ENCODE results near the gene ADAMTSL3.
A peak's percentile ranks its signal among the peaks of the same experiment; 100 is the strongest.
"Not testable (repeated sequence)": the region's sequence is repeated elsewhere in the genome, so short reads cannot be mapped to it uniquely, and the experiment has no call there.

The ADAMTSL3 gene

GRCh38 chr15:84023636-84024035, 369.7 kb downstream of the ADAMTSL3 start:
- DNase-seq (ENCODE audit: low read depth in 3 of 3) = no peak

- DNase-seq (ENCODE audit: low read depth in 3 of 3) = no peak
These were observed 380.1 kb downstream of the ADAMTSL3 start for GRCh38 chr15:84033793-84034553.

GRCh38 chr15:84034578-84035398, 380.9 kb downstream of the ADAMTSL3 start:
- no peak for DNase-seq (ENCODE audit: low read depth in 3 of 3)

- no peak for DNase-seq (ENCODE audit: low read depth in 3 of 3)
These were observed 381.5 kb downstream of the ADAMTSL3 start for GRCh38 chr15:84035399-84035766.

- DNase-seq (ENCODE audit: low read depth in 3 of 3) = no peak
These were observed 383.4 kb downstream of the ADAMTSL3 start for GRCh38 chr15:84037301-84037700.

- not testable (repeated sequence) for DNase-seq (ENCODE audit: low read depth in 3 of 3)
These were observed 388.6 kb downstream of the ADAMTSL3 start for GRCh38 chr15:84042434-84043056.

- no peak for DNase-seq (ENCODE audit: low read depth in 3 of 3)
These were observed 392.2 kb downstream of the ADAMTSL3 start for GRCh38 chr15:84046064-84046637.

- not testable (repeated sequence) for DNase-seq (ENCODE audit: low read depth in 3 of 3)
These were observed 395.6 kb downstream of the ADAMTSL3 start for GRCh38 chr15:84049480-84049879.

- no peak for DNase-seq (ENCODE audit: low read depth in 3 of 3)
These were observed 396.2 kb downstream of the ADAMTSL3 start for GRCh38 chr15:84050076-84050475.

GRCh38 chr15:84051146-84051545, 397.2 kb downstream of the ADAMTSL3 start:
- not testable (repeated sequence) for DNase-seq (ENCODE audit: low read depth in 3 of 3)

GRCh38 chr15:84054544-84054943, 400.6 kb downstream of the ADAMTSL3 start:
- DNase-seq (ENCODE audit: low read depth in 3 of 3) = not testable (repeated sequence)

- DNase-seq (ENCODE audit: low read depth in 3 of 3) = no peak
These were observed 403.9 kb downstream of the ADAMTSL3 start for GRCh38 chr15:84057714-84058331.

- DNase-seq (ENCODE audit: low read depth in 3 of 3) = not testable (repeated sequence)
These were observed 409.8 kb downstream of the ADAMTSL3 start for GRCh38 chr15:84063674-84064073.

- DNase-seq (ENCODE audit: low read depth in 3 of 3) = not testable (repeated sequence)
These were observed 414.8 kb downstream of the ADAMTSL3 start for GRCh38 chr15:84068674-84069073.

- not testable (repeated sequence) for DNase-seq (ENCODE audit: low read depth in 3 of 3)
These were observed 424.1 kb downstream of the ADAMTSL3 start for GRCh38 chr15:84078038-84078437.

GRCh38 chr15:84079325-84079884, 425.5 kb downstream of the ADAMTSL3 start:
- DNase-seq (ENCODE audit: low read depth in 3 of 3) = not testable (repeated sequence)

- peak in 2 of 3 experiments; percentile 4 to 18 for DNase-seq (ENCODE audit: low read depth in 3 of 3)
These were observed 426.2 kb downstream of the ADAMTSL3 start for GRCh38 chr15:84079885-84080777.

GRCh38 chr15:84080778-84081084, 426.8 kb downstream of the ADAMTSL3 start:
- DNase-seq (ENCODE audit: low read depth in 3 of 3) = not testable (repeated sequence)

- DNase-seq (ENCODE audit: low read depth in 3 of 3) = no peak
These were observed 427.7 kb downstream of the ADAMTSL3 start for GRCh38 chr15:84081391-84082168.

GRCh38 chr15:84082739-84083138, 428.8 kb downstream of the ADAMTSL3 start:
- DNase-seq (ENCODE audit: low read depth in 3 of 3) = no peak
